Measurements from ENCODE around the gene IFNGR2. TPM values are rescaled to one million over a fixed set of nuclear protein-coding genes. Genes with fewer than 3 reads are reported as not detected.
A peak's percentile ranks its signal among the peaks of the same experiment; 100 is the strongest.
"Not testable (repeated sequence)": the region's sequence is repeated elsewhere in the genome, so short reads cannot be mapped to it uniquely, and the experiment has no call there.

The IFNGR2 gene
- polyA plus RNA-seq, 2 of the 4 experiments (the other 2 are of a cell fraction), result 24.2 to 47.2 TPM

DNA sequence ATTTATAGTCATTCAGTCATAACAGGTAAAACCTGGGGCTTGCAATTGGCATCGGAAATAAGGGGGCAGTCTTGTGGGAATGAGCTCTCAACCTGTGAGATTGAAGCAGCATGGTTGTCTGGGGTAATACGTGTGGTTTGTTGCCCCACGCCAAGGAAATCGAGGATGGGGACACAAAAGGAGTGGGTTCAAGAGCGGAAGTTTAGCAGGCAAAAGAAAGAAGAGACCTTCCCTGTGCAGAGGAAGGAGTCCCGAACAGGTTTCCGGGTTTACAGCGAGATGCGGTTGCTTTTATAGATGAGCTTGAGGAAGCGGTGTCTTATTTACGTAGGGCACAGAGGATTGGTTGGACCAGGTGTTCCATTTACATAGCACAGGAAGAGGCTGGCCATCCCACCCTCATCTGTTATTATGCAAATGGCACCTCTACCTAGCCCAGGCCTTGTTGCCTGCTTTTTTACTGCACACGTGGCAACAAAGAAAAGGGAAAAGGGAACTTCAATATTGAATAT lies 41.1 kb upstream of the IFNGR2 start:
- TF ChIP-seq, protein P1, sequence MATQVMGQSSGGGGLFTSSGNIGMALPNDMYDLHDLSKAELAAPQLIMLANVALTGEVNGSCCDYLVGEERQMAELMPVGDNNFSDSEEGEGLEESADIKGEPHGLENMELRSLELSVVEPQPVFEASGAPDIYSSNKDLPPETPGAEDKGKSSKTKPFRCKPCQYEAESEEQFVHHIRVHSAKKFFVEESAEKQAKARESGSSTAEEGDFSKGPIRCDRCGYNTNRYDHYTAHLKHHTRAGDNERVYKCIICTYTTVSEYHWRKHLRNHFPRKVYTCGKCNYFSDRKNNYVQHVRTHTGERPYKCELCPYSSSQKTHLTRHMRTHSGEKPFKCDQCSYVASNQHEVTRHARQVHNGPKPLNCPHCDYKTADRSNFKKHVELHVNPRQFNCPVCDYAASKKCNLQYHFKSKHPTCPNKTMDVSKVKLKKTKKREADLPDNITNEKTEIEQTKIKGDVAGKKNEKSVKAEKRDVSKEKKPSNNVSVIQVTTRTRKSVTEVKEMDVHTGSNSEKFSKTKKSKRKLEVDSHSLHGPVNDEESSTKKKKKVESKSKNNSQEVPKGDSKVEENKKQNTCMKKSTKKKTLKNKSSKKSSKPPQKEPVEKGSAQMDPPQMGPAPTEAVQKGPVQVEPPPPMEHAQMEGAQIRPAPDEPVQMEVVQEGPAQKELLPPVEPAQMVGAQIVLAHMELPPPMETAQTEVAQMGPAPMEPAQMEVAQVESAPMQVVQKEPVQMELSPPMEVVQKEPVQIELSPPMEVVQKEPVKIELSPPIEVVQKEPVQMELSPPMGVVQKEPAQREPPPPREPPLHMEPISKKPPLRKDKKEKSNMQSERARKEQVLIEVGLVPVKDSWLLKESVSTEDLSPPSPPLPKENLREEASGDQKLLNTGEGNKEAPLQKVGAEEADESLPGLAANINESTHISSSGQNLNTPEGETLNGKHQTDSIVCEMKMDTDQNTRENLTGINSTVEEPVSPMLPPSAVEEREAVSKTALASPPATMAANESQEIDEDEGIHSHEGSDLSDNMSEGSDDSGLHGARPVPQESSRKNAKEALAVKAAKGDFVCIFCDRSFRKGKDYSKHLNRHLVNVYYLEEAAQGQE (IDR thresholded peaks at IDR 0.05), result no peak
- TF ChIP-seq KDM1A (IDR thresholded peaks at IDR 0.05; ENCODE audit: low read depth), result no peak
- TF ChIP-seq MYC (IDR thresholded peaks at IDR 0.05; ENCODE audit: borderline replicate concordance, low read length), result no peak
- TF ChIP-seq HOXA7 (CRISPR knock-in tag; IDR thresholded peaks at IDR 0.05), result no peak
- TF ChIP-seq, protein P2, sequence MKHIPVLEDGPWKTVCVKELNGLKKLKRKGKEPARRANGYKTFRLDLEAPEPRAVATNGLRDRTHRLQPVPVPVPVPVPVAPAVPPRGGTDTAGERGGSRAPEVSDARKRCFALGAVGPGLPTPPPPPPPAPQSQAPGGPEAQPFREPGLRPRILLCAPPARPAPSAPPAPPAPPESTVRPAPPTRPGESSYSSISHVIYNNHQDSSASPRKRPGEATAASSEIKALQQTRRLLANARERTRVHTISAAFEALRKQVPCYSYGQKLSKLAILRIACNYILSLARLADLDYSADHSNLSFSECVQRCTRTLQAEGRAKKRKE (CRISPR knock-in tag; IDR thresholded peaks at IDR 0.05; ENCODE audit: low read depth), result no peak
- TF ChIP-seq RAD21 (conservative IDR thresholded peaks at IDR 0.05 in 1 of 2, IDR thresholded peaks at IDR 0.05 in 1 of 2), result no peak
- no peak for TF ChIP-seq POLR2A (IDR thresholded peaks at IDR 0.05; ENCODE audit: low read length)
- TF ChIP-seq ESRRA (IDR thresholded peaks at IDR 0.05; ENCODE audit: borderline replicate concordance, low read length), result no peak
- no peak for TF ChIP-seq POLR2AphosphoS2 (conservative IDR thresholded peaks at IDR 0.05; ENCODE audit: low read length)
- TF ChIP-seq RFX5 (IDR thresholded peaks at IDR 0.05), result no peak
- ChIA-PET POLR2A (interaction anchor here (0.5 to 1.1 kb wide), 3 partner anchors 37 to 735 kb away, joined by 4 to 7 read pairs (median 7); partner anchors contain the start of gene IFNAR1), CTCF (interaction anchor here (0.6 to 5.3 kb wide), 34 partner anchors 7 to 529 kb away, joined by 3 to 55 read pairs (median 8); partner anchors contain the start of genes DNAJC28, IL10RB and TMEM50B)
- peak overlapping the region; percentile 86 for H3K4me2 ChIP-seq
- ATAC-seq, result no peak
- FAIRE-seq, result no peak
- no peak overlapping the region for H3K4me3 ChIP-seq
- DNase-seq (ENCODE audit: low read depth in 1 of 2, low spot score in 1 of 2), result no peak
- peaks cover 13% of the 10 kb centered on the region for H3K4me1 ChIP-seq
- 91% methylated on average over 12 of the region's 12 CpGs for WGBS (ENCODE audit: missing lambda C conversion rate)
- peaks cover 4% of the 10 kb centered on the region for H3K9me3 ChIP-seq
- H3K27ac ChIP-seq, result peak overlapping the region in 1 of 2 experiments; percentile 80; a peak in 4 of 6 replicates

DNA sequence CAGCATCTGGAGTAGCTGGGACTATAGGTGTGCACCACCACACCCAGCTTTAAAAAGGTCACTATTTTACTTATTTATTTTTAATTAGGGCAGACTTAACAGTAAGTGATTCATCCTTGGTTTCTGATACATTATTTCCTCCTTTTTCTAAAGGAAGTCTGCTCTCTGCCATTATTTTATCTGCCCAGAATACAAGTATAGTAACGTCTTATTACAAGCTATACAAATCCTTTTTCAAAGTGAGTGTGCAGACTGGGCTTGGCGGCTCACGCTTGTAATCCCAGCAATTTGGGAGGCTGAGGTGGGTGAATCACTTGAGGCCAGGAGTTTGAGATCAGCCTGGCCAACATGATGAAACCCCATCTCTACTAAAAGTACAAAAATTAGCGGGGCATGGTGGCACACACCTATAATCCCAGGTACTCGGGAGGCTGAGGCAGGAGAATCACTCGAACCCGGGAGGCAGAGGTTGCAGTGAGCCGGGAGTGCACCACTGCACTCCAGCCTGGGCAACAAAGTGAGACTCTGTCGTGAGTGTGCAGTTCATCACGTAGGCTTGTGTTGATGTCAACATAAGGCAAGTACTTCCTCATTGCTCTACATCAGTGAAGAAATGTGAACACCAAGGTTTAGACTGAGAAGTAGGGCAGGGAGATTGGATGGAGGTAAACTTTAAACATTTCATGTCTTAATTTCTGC lies 39.2 kb upstream of the IFNGR2 start:
- H3K27ac ChIP-seq; FAIRE-seq; H3K4me3 ChIP-seq; H3K4me2 ChIP-seq; DNase-seq (ENCODE audit: low read depth in 1 of 2, low spot score in 1 of 2); POLR2A ChIA-PET; ATAC-seq: not testable (repeated sequence)
- Histone ChIP-seq H3K4me1 (peaks cover 13% of the 10 kb centered on the region), H3K9me3 (peaks cover 14% of the 10 kb centered on the region)
- CTCF ChIA-PET, result interaction anchor here (0.8 to 1.4 kb wide), 2 partner anchors 81 to 166 kb away, joined by 3 to 8 read pairs; no protein-coding TSS in a partner anchor
- 83% methylated on average over 10 of the region's 10 CpGs for WGBS (ENCODE audit: missing lambda C conversion rate)

DNA sequence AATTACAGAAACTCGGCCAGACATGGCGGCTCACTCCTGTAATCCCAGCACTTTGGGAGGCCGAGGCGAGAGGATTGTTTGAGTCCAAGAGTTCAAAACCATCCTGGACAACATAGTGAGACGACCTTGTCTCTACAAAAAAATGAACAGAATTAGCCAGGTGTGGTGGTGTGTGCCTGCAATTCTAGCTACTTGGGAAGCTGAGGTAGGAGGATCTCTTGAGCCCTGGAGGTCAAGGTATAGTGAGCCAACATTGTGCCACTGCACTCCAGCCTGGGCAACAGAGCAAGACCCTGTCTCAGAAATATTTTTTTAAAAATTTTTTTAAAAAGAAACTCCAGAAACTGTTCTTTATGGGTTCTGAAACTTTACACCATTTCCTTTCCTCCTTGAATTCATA lies 38.4 kb upstream of the IFNGR2 start:
- WGBS (ENCODE audit: missing lambda C conversion rate), result 78% methylated on average over 5 of the region's 5 CpGs
- H3K4me2 ChIP-seq, result no peak overlapping the region
- no peak overlapping the region for H3K27ac ChIP-seq
- no peak overlapping the region for H3K4me3 ChIP-seq
- peaks cover 14% of the 10 kb centered on the region for H3K9me3 ChIP-seq
- ATAC-seq (no peak), FAIRE-seq (no peak), DNase-seq (ENCODE audit: low read depth in 1 of 2, low spot score in 1 of 2) (no peak)
- peaks cover 13% of the 10 kb centered on the region for H3K4me1 ChIP-seq
- ChIA-PET POLR2A (no interaction called here), CTCF (interaction anchor here (1.2 kb wide), 1 partner anchor 34 kb away, joined by 3 read pairs; no protein-coding TSS in a partner anchor)
- TF ChIP-seq JUNB (IDR thresholded peaks at IDR 0.05) (no peak), MAZ (IDR thresholded peaks at IDR 0.05; ENCODE audit: borderline replicate concordance, low read depth, low read length) (no peak), BHLHE40 (IDR thresholded peaks at IDR 0.05; ENCODE audit: low read depth, low read length) (no peak), EP300 (IDR thresholded peaks at IDR 0.05) (no peak), KDM5A (IDR thresholded peaks at IDR 0.05) (no peak), NFE2L2 (conservative IDR thresholded peaks at IDR 0.05; ENCODE audit: low read length) (no peak), CBX8 (IDR thresholded peaks at IDR 0.05) (no peak), TP53 (CRISPR knock-in tag; IDR thresholded peaks at IDR 0.05) (no peak), ZFP36 (IDR thresholded peaks at IDR 0.05; ENCODE audit: borderline replicate concordance, partially characterized antibody) (no peak)
- TF ChIP-seq, protein P3, sequence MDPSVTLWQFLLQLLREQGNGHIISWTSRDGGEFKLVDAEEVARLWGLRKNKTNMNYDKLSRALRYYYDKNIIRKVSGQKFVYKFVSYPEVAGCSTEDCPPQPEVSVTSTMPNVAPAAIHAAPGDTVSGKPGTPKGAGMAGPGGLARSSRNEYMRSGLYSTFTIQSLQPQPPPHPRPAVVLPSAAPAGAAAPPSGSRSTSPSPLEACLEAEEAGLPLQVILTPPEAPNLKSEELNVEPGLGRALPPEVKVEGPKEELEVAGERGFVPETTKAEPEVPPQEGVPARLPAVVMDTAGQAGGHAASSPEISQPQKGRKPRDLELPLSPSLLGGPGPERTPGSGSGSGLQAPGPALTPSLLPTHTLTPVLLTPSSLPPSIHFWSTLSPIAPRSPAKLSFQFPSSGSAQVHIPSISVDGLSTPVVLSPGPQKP (IDR thresholded peaks at IDR 0.05; ENCODE audit: low read depth, low read length), result no peak
- TF ChIP-seq, protein P4, sequence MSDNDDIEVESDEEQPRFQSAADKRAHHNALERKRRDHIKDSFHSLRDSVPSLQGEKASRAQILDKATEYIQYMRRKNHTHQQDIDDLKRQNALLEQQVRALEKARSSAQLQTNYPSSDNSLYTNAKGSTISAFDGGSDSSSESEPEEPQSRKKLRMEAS (IDR thresholded peaks at IDR 0.05), result no peak
- TF ChIP-seq, protein P5, sequence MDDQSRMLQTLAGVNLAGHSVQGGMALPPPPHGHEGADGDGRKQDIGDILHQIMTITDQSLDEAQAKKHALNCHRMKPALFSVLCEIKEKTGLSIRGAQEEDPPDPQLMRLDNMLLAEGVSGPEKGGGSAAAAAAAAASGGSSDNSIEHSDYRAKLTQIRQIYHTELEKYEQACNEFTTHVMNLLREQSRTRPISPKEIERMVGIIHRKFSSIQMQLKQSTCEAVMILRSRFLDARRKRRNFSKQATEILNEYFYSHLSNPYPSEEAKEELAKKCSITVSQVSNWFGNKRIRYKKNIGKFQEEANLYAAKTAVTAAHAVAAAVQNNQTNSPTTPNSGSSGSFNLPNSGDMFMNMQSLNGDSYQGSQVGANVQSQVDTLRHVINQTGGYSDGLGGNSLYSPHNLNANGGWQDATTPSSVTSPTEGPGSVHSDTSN (IDR thresholded peaks at IDR 0.05), result no peak
